MM.1S (cell line): ENCODE data around the gene HOXB2.
A peak's percentile ranks its signal among the peaks of the same experiment; 100 is the strongest.

ENCODE experiments used
- DNase-seq: peaks from one replicate; pipeline ENCODE4 v3.0.0-alpha.2; 2015
- H2AFZ ChIP-seq: fragments of 300-600 bp; sonication (generic); 2 replicates; pipeline ENCODE4 v1.6.0; 2016; ENCODE audit warnings: antibody characterized with exemption, low read length
- H3F3A ChIP-seq: fragments of 300-600 bp; sonication (generic); 2 replicates; pipeline ENCODE4 v1.6.1; 2016; ENCODE audit warnings: mild to moderate bottlenecking, antibody characterized with exemption, low read length, moderate library complexity, mixed read lengths; ENCODE audit not compliant: insufficient read depth
- H3K27ac ChIP-seq: fragments of 300-600 bp; sonication (generic); 2 replicates; pipeline ENCODE4 v1.5.1; 2016; ENCODE audit warnings: mild to moderate bottlenecking, low read length
- H3K27me3 ChIP-seq: fragments of 300-600 bp; sonication (generic); replicated peaks from 2 replicates; pipeline ENCODE4 v1.6.0; 2016; ENCODE audit warnings: low read length; ENCODE audit not compliant: insufficient read depth
- H3K36me3 ChIP-seq: fragments of 300-600 bp; sonication (generic); replicated peaks from 2 replicates; pipeline ENCODE4 v1.6.1; 2016; ENCODE audit warnings: mild to moderate bottlenecking, low read length, mixed read lengths; ENCODE audit not compliant: insufficient read depth
- H3K4me1 ChIP-seq: fragments of 300-600 bp; sonication (generic); 2 replicates; pipeline ENCODE4 v1.6.1; 2016; ENCODE audit warnings: low read length, mixed read lengths
- H3K4me2 ChIP-seq: fragments of 300-600 bp; sonication (generic); 2 replicates; pipeline ENCODE4 v1.6.0; 2016; ENCODE audit warnings: low read depth, low read length
- H3K4me3 ChIP-seq: fragments of 300-600 bp; sonication (generic); 2 replicates; pipeline ENCODE4 v1.5.1; 2016; ENCODE audit warnings: low read length, mixed read lengths
- H3K79me2 ChIP-seq: fragments of 300-600 bp; sonication (generic); 2 replicates; pipeline ENCODE4 v1.6.1; 2016; ENCODE audit warnings: mixed run types, low read length, mixed read lengths
- H3K9ac ChIP-seq: fragments of 300-600 bp; sonication (generic); 2 replicates; pipeline ENCODE4 v1.6.1; 2016; ENCODE audit warnings: low read length, mixed read lengths
- H3K9me2 ChIP-seq: fragments of 300-600 bp; sonication (generic); replicated peaks from 2 replicates; pipeline ENCODE4 v1.6.1; 2016; ENCODE audit warnings: mild to moderate bottlenecking, low read length, mixed read lengths; ENCODE audit not compliant: insufficient read depth
- H3K9me3 ChIP-seq: fragments of 300-600 bp; sonication (generic); replicated peaks from 2 replicates; pipeline ENCODE4 v1.6.1; 2016; ENCODE audit warnings: mild to moderate bottlenecking, low read length, mixed read lengths; ENCODE audit not compliant: insufficient read depth
- H4K20me1 ChIP-seq: fragments of 300-600 bp; sonication (generic); 2 replicates; pipeline ENCODE4 v1.6.1; 2016; ENCODE audit warnings: mild to moderate bottlenecking, low read length, moderate library complexity, mixed read lengths; ENCODE audit not compliant: insufficient read depth
- EZH2 ChIP-seq: fragments of 300-600 bp; sonication (generic); optimal IDR thresholded peaks from 2 replicates; pipeline ENCODE3; 2017; ENCODE audit warnings: low read depth, mild to moderate bottlenecking, antibody characterized with exemption, low read length, mixed read lengths
- EZH2phosphoT487 ChIP-seq: fragments of 300-600 bp; sonication (generic); IDR thresholded peaks from 2 replicates; pipeline ENCODE4 v1.6.1; 2018; ENCODE audit warnings: antibody characterized with exemption, low read length
- TF ChIP-seq, protein P1 (sequence below): fragments of 300-600 bp; sonication (generic); IDR thresholded peaks from 2 replicates; pipeline ENCODE4 v1.5.1; 2016; ENCODE audit warnings: antibody characterized with exemption, low read length, mixed read lengths

HOXB2 gene

DNA sequence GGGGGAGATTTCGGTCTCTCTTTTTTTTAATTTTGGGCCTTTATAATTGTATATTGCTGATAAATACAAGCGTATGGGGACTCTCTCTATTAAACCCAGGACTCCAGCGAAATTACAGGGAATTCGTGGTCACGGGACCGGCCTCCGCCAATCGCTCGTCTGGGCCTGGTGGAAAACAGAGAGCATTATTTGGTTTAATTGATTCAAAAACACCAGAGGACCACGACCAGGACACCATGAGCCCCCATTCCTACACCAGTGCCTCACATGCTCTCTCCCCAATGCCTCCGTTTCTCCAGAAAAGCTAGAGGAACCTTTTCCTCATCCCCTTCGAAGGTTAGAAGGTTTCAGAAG is at the start of gene HOXB2:
Gene HOXB2, minus strand, starts transcription at position 88 of the 354 bp plus-strand sequence. CDS start 198 bp downstream, outside the sequence.
- Histone ChIP-seq H3F3A (no peaks in the 10 kb centered on the region), H3K79me2 (no peaks in the 10 kb centered on the region), H3K27me3 (peaks cover 16% of the 10 kb centered on the region), H3K9ac (no peak within 1 kb of the TSS), H3K9me3 (no peaks in the 10 kb centered on the region), H3K27ac (no peak within 1 kb of the TSS), H3K36me3 (no peaks in the 10 kb centered on the region), H3K4me1 (peaks cover 5% of the 10 kb centered on the region; the same call in 1 of the 2 replicates), H3K9me2 (no peaks in the 10 kb centered on the region), H4K20me1 (no peaks in the 10 kb centered on the region), H2AFZ (0 out of 2 replicates have a peak within 1 kb of the TSS, but pooled peaks have one; percentile 39), H3K4me3 (0 out of 2 replicates have a peak within 1 kb of the TSS, but pooled peaks have one; percentile 66), H3K4me2 (peak within 1 kb of the TSS; percentile 92)
- no peak for DNase-seq
- TF ChIP-seq EZH2 (no peak), EZH2phosphoT487 (no peak)
- TF ChIP-seq, protein P1, sequence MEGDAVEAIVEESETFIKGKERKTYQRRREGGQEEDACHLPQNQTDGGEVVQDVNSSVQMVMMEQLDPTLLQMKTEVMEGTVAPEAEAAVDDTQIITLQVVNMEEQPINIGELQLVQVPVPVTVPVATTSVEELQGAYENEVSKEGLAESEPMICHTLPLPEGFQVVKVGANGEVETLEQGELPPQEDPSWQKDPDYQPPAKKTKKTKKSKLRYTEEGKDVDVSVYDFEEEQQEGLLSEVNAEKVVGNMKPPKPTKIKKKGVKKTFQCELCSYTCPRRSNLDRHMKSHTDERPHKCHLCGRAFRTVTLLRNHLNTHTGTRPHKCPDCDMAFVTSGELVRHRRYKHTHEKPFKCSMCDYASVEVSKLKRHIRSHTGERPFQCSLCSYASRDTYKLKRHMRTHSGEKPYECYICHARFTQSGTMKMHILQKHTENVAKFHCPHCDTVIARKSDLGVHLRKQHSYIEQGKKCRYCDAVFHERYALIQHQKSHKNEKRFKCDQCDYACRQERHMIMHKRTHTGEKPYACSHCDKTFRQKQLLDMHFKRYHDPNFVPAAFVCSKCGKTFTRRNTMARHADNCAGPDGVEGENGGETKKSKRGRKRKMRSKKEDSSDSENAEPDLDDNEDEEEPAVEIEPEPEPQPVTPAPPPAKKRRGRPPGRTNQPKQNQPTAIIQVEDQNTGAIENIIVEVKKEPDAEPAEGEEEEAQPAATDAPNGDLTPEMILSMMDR = no peak

DNA sequence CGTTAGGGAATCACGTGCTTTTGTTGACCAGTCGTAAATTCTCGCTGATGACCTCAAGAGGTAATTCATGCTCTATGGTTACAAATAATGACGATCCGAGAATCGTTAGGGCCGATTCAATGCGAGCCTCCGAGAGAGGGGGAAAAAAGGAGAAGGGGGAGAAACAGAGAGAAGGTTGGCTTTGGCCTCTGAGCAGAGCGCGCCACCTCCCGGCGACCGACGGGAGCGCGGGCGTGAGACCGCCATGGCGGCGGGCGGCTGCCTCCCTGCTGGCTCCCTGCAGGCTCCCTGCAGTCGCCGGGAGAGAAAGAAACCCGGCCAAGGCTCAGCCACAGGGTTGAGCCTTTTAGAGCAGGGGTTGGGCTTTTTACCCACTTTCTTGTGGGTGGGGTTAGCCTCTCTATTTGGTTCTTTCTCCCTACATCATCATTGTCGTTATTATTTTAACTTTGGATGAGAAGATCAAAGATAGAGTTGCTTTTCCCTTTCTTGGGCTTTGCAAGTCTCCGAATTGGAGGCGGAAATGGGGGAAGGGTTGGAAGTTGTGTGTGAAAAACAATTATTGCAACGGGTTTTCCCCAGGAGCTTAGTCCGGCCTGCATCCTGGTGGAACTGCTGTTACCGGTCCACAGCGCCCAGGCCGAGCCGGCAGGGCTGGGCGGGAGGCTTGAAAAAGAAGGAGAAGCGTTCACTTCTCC is 49.1 kb upstream of the HOXB2 start:
- peaks cover 46% of the 10 kb centered on the region for H3K27me3 ChIP-seq
- no peaks in the 10 kb centered on the region for H4K20me1 ChIP-seq
- H3K4me2 ChIP-seq = peak overlapping the region; percentile 99
- H3K4me3 ChIP-seq = peak overlapping the region; percentile 65
- H3K27ac ChIP-seq = no peak overlapping the region
- TF ChIP-seq EZH2 = no peak
- TF ChIP-seq, protein P1 = peak; percentile 94
- H3K9ac ChIP-seq = no peak overlapping the region
- peak overlapping the region; percentile 63; the same call in 1 of the 2 replicates for H2AFZ ChIP-seq
- no peaks in the 10 kb centered on the region for H3K9me3 ChIP-seq
- H3F3A ChIP-seq = no peaks in the 10 kb centered on the region
- H3K4me1 ChIP-seq = no peaks in the 10 kb centered on the region
- peak; percentile 59 for DNase-seq
- no peaks in the 10 kb centered on the region for H3K79me2 ChIP-seq
- no peaks in the 10 kb centered on the region for H3K36me3 ChIP-seq
- H3K9me2 ChIP-seq = no peaks in the 10 kb centered on the region

DNA sequence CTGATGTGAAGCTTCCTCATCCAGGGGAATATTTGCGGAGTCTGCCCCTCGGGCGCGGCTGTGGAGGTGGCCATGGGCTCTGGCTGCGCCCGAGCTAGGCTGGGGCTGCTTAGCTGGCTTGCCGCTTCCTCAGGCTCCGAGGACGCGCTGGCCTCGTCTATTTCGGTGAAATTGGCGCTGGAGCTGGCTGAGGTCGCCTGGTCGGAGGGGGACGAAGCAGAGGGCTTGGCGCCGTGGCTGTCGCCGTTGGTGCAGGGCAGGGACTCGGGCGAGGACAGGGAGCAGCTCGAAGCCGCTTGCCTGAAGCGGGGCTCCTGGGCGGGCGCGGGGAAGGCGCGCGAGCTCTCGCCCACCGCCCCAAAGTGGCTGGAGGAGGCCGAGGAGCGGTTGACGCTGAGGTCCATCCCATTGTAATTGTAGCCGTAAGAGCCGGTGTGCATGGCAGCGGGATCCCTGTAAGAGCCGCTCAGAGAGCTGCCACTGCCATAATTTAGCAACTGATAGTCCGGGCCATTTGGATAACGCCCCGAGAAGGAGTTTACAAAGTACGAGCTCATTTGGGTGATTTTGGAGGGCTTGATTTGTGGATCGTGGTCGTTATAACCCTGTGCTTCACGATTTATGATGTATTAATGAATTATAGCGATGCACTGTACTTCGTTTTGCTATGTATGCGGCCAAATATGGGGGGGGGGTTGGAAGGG is 48.4 kb upstream of the HOXB2 start, which contains the start of gene HOXB5:
Gene HOXB5, minus strand, starts transcription at position 654 of the 704 bp plus-strand sequence. Its CDS starts 97 bp downstream, at position 557.
- Histone ChIP-seq H3F3A (no peaks in the 10 kb centered on the region), H3K79me2 (no peaks in the 10 kb centered on the region), H3K4me1 (no peaks in the 10 kb centered on the region), H3K9me2 (no peaks in the 10 kb centered on the region), H4K20me1 (no peaks in the 10 kb centered on the region), H3K27ac (no peak within 1 kb of the TSS), H2AFZ (peak within 1 kb of the TSS; percentile 63), H3K4me2 (peak within 1 kb of the TSS; percentile 99), H3K36me3 (no peaks in the 10 kb centered on the region), H3K27me3 (peaks cover 45% of the 10 kb centered on the region), H3K9ac (peak within 1 kb of the TSS; percentile 19; the same call in 1 of the 2 replicates), H3K9me3 (no peaks in the 10 kb centered on the region), H3K4me3 (peak within 1 kb of the TSS; percentile 65)
- TF ChIP-seq EZH2phosphoT487 = no peak
- TF ChIP-seq EZH2 = no peak
- TF ChIP-seq, protein P1 = no peak
- no peak for DNase-seq
